HCT116 (cell line): Measurements from ENCODE around the gene SPON1. TPM values are rescaled to one million over a fixed set of nuclear protein-coding genes. Genes with fewer than 3 reads are reported as not detected.
A peak's percentile ranks its signal among the peaks of the same experiment; 100 is the strongest.

Experiments
- ATAC-seq: fragments of 200-7000 bp; cut with Tn5 transposase; 2 replicates; pipeline ENCODE4 v1.9.1; 2020; ENCODE audit warnings: mild to moderate bottlenecking, moderate library complexity
- BruUV-seq: library from RNA; stranded (reverse); fragments of 400-500 nt; replicated peaks from 2 replicates; lab custom pipeline; 2021; lab: Mats Ljungman, UMichigan
- CTCF ChIA-PET: fragments of 300-600 bp; sonication (Branson Sonifier 250); formaldehyde crosslinking; loops from one replicate; lab custom pipeline; 2021; ENCODE audit warnings: antibody characterized with exemption; lab: Charles Lee
- POLR2A ChIA-PET: fragments of 300-600, 350-600 bp; sonication (Branson Sonifier 250); formaldehyde crosslinking; loops from one replicate; lab custom pipeline; 2021; ENCODE audit warnings: antibody characterized with exemption; lab: Charles Lee
- RAD21 ChIA-PET, 2 experiments: fragments of 300-600 bp; sonication (Branson Sonifier 250); formaldehyde crosslinking; loops; one replicate each; lab custom pipeline; 2023; ENCODE audit warnings: low total read pairs in 2 of 2; ENCODE audit not compliant: uncharacterized antibody in 2 of 2, unreplicated experiment in 2 of 2, low non-redundant PET in 1 of 2; lab: Charles Lee
- DNase-seq: peaks from one replicate; pipeline ENCODE4 v3.0.0-alpha.2; 2010; ENCODE audit warnings: low read depth, low spot score
- H2AFZ ChIP-seq: fragments of 200-600 bp; shearing (Covaris generic), sonication (generic); 2 replicates; pipeline ENCODE4 v1.6.1; 2017; ENCODE audit warnings: low read depth, mixed run types, mixed read lengths, antibody characterized with exemption, low read length; ENCODE audit not compliant: poor library complexity, severe bottlenecking
- H3K27ac ChIP-seq: 2 replicates; pipeline ENCODE4 v1.5.1; 2012; ENCODE audit warnings: low read depth, low read length
- H3K27me3 ChIP-seq: fragments of 200-600 bp; sonication (generic); 2 replicates; pipeline ENCODE4 v1.6.1; 2016; ENCODE audit warnings: mixed run types, low read length, mixed read lengths; ENCODE audit not compliant: insufficient read depth
- H3K36me3 ChIP-seq, 2 experiments: fragments of 200-500 bp in 1 of 2; fragments of 200-600 bp in 1 of 2; sonication (Bioruptor generic) in 1 of 2; sonication (generic) in 1 of 2; 2 replicates each; pipeline versions ENCODE4 v1.5.1 to v1.6.1; 2014 to 2016; ENCODE audit warnings: low read length in 2 of 2, inconsistent platforms in 1 of 2, mixed read lengths in 1 of 2, mixed run types in 1 of 2; ENCODE audit not compliant: insufficient read depth in 2 of 2, control insufficient read depth in 1 of 2
- H3K4me1 ChIP-seq, 2 experiments: fragments of 200-600 bp in 1 of 2; sonication (generic) in 1 of 2; 2 replicates each; pipeline versions ENCODE4 v1.5.1 to v1.6.1; 2012 to 2017; ENCODE audit warnings: low read length in 2 of 2, inconsistent platforms in 1 of 2, mild to moderate bottlenecking in 1 of 2, mixed read lengths in 1 of 2, mixed run types in 1 of 2, moderate library complexity in 1 of 2; ENCODE audit not compliant: insufficient read depth in 2 of 2, control insufficient read depth in 1 of 2
- H3K4me2 ChIP-seq: fragments of 200-600 bp; sonication (generic); 2 replicates; pipeline ENCODE4 v1.6.1; 2017; ENCODE audit warnings: mixed run types, low read length, mixed read lengths
- H3K4me3 ChIP-seq, 2 experiments: fragments of 200-600 bp in 1 of 2; sonication (generic) in 1 of 2; replicated peaks in 1 of 2; 2 replicates each; pipeline ENCODE4 v1.5.1; 2011 to 2016; ENCODE audit warnings: low read length in 2 of 2, control low read depth in 1 of 2, low read depth in 1 of 2, mild to moderate bottlenecking in 1 of 2, mixed read lengths in 1 of 2, mixed run types in 1 of 2
- H3K79me2 ChIP-seq: fragments of 200-600 bp; sonication (generic); 2 replicates; pipeline ENCODE4 v1.6.1; 2017; ENCODE audit warnings: mild to moderate bottlenecking, mixed run types, low read length, moderate library complexity, mixed read lengths; ENCODE audit not compliant: insufficient read depth
- H3K9ac ChIP-seq: fragments of 200-600 bp; sonication (generic); 2 replicates; pipeline ENCODE4 v1.6.1; 2016; ENCODE audit warnings: low read length, mixed read lengths
- H3K9me2 ChIP-seq: fragments of 200-600 bp; sonication (generic), shearing (Covaris generic); 2 replicates; pipeline ENCODE4 v1.6.1; 2017; ENCODE audit warnings: mixed run types, mild to moderate bottlenecking, moderate library complexity; ENCODE audit not compliant: insufficient read depth
- H3K9me3 ChIP-seq, 2 experiments: fragments of 200-500 bp in 1 of 2; fragments of 200-600 bp in 1 of 2; sonication (Bioruptor generic) in 1 of 2; sonication (generic) in 1 of 2; 2 replicates each; pipeline ENCODE4 v1.6.1; 2014 to 2017; ENCODE audit warnings: low read length in 2 of 2, mixed read lengths in 2 of 2, inconsistent platforms in 1 of 2, low read depth in 1 of 2, mild to moderate bottlenecking in 1 of 2, mixed run types in 1 of 2, moderate library complexity in 1 of 2; ENCODE audit not compliant: control insufficient read depth in 1 of 2, insufficient read depth in 1 of 2
- H4K20me1 ChIP-seq: fragments of 200-600 bp; sonication (generic), shearing (Covaris generic); 2 replicates; pipeline ENCODE4 v1.6.1; 2017; ENCODE audit warnings: mixed run types, mild to moderate bottlenecking, moderate library complexity; ENCODE audit not compliant: insufficient read depth
- EZH2phosphoT487 ChIP-seq: fragments of 200-600 bp; IDR thresholded peaks from 2 replicates; pipeline ENCODE4 v1.6.1; 2018; ENCODE audit warnings: antibody characterized with exemption, borderline replicate concordance
- MAX ChIP-seq: IDR thresholded peaks from 2 replicates; pipeline ENCODE4 v1.6.1; 2012
- POLR2AphosphoS5 ChIP-seq: IDR thresholded peaks from 2 replicates; pipeline ENCODE4 v1.6.1; 2011; ENCODE audit warnings: mild to moderate bottlenecking, low read depth, low read length, moderate library complexity
- RAD21 ChIP-seq: IDR thresholded peaks from 2 replicates; pipeline ENCODE4 v1.6.1; 2012; ENCODE audit warnings: low read depth, mild to moderate bottlenecking
- TCF7L2 ChIP-seq: IDR thresholded peaks from 2 replicates; pipeline ENCODE4 v1.7.0; 2011; ENCODE audit warnings: borderline replicate concordance, inconsistent platforms; ENCODE audit not compliant: insufficient read depth, insufficient read length; ENCODE audit errors: extremely low read depth
- ZFX ChIP-seq: fragments of 450-650 bp; IDR thresholded peaks from 2 replicates; pipeline ENCODE4 v1.6.1; 2017
- intact Hi-C: fragments of 100-400 bp; cut with micrococcal nuclease; formaldehyde crosslinking; loops from 2 replicates; pipeline ENCODE4 v1.10.0; 2022
- total RNA-seq: library from RNA; stranded (reverse); gene quantifications from one replicate; pipeline ENCODE4 v1.2.1, GENCODE V29; 2021; ENCODE audit not compliant: unreplicated experiment
- TF ChIP-seq, protein P1 (sequence below), 3 experiments: fragments of 200-600 bp in 1 of 3; sonication (generic) in 1 of 3; IDR thresholded peaks in 2 of 3; conservative IDR thresholded peaks in 1 of 3; 2 replicates each; pipeline ENCODE4 v1.5.1; 2012 to 2017; ENCODE audit warnings: low read depth in 2 of 3, low read length in 2 of 3, antibody characterized with exemption in 1 of 3, borderline replicate concordance in 1 of 3, control low read depth in 1 of 3, mild to moderate bottlenecking in 1 of 3, mixed read lengths in 1 of 3, mixed run types in 1 of 3, moderate library complexity in 1 of 3; ENCODE audit not compliant: insufficient read depth in 1 of 3

SPON1 gene
- total RNA-seq, 1 experiment from 2014 or later = 0.17 TPM

- TF ChIP-seq MAX (no peak), TCF7L2 (no peak), EZH2phosphoT487 (no peak), POLR2AphosphoS5 (no peak)
- TF ChIP-seq, all 23 proteins: peak for 0
Measured at GRCh38 chr11:14248580-14248981, 286.1 kb downstream of the SPON1 start (continued).

DNA sequence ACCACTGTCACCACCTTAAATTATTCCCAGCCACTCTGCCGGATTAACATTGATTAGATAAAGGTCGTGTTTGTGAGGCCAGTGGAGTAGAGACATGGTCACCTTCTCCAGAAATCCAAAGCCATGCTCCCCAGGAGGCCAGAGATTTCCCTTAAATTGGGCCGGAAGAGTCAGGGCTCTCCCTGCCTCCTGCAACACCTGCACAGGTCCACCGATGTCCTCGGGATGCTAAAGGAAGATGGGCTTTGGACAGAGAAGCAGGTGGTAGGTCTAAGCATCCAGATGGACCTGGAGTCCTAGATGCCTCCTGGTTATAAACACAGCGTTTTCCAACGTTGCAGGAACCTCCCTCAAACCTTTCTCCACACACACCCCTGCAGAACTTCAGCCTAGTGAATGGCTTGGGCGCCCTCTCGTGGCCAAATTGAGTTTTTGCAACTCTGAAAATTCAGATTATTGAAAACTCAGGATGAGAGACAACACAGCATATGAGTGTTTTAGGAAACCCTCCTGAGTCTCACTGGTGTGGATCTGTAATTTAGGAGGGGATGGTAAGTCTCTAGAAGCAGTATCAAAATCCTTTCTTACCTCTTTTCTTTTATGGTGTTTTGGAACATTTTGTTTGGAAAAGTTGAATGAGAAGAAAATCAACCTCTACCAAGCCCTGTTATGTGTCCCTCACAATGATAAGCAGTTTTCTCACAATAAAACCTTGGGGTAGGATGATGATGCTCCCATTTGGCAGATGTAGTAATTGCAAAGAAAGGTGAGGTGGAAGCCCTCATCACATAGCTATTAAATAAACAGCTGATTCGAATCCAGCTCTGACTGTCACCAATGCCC is 286.8 kb downstream of the SPON1 start:
- ChIA-PET CTCF (interaction anchor here (0.8 to 2.9 kb wide), 5 partner anchors 9 to 477 kb away, joined by 3 to 10 read pairs (median 4); no protein-coding TSS in a partner anchor), POLR2A (no interaction called here), RAD21 (no interaction called here)
- Histone ChIP-seq H3K27me3 (peaks cover 27% of the 10 kb centered on the region; the same call in 1 of the 2 replicates), H3K4me2 (no peak overlapping the region), H3K4me3 (no peak overlapping the region), H3K9me2 (no peaks in the 10 kb centered on the region), H3K36me3 (no peaks in the 10 kb centered on the region), H3K9ac (no peak overlapping the region), H3K27ac (no peak overlapping the region), H3K9me3 (no peaks in the 10 kb centered on the region), H3K4me1 (no peaks in the 10 kb centered on the region), H4K20me1 (no peaks in the 10 kb centered on the region), H3K79me2 (no peaks in the 10 kb centered on the region), H2AFZ (no peak overlapping the region)
- TF ChIP-seq ZFX (no peak), RAD21 (peak; percentile 99)
- TF ChIP-seq, protein P1, sequence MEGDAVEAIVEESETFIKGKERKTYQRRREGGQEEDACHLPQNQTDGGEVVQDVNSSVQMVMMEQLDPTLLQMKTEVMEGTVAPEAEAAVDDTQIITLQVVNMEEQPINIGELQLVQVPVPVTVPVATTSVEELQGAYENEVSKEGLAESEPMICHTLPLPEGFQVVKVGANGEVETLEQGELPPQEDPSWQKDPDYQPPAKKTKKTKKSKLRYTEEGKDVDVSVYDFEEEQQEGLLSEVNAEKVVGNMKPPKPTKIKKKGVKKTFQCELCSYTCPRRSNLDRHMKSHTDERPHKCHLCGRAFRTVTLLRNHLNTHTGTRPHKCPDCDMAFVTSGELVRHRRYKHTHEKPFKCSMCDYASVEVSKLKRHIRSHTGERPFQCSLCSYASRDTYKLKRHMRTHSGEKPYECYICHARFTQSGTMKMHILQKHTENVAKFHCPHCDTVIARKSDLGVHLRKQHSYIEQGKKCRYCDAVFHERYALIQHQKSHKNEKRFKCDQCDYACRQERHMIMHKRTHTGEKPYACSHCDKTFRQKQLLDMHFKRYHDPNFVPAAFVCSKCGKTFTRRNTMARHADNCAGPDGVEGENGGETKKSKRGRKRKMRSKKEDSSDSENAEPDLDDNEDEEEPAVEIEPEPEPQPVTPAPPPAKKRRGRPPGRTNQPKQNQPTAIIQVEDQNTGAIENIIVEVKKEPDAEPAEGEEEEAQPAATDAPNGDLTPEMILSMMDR (IDR thresholded peaks at IDR 0.05 in 2 of 3, conservative IDR thresholded peaks at IDR 0.05 in 1 of 3; ENCODE audit: borderline replicate concordance in 1 of 3, insufficient read depth in 1 of 3, low read depth in 2 of 3, low read length in 2 of 3) = peak; percentile 76 to 98 (median 91)
- BruUV-seq = no TSS peak
- ATAC-seq (peak; percentile 80), DNase-seq (peak; percentile 27)
- intact Hi-C loops = loop anchor here (1.0 to 10.0 kb wide), 6 partner anchors 101 to 895 kb away; no protein-coding TSS in a partner anchor
